Epithelial cell of prostate (primary cell): ENCODE results near the gene LASP1NB.
"Not testable (repeated sequence)": the region's sequence is repeated elsewhere in the genome, so short reads cannot be mapped to it uniquely, and the experiment has no call there.

ENCODE experiments used
- DNase-seq: peaks from one replicate; pipeline ENCODE4 v3.0.0-alpha.2; 2011; ENCODE audit warnings: low read depth, low spot score
- H3K27ac ChIP-seq: fragments of 450-650 bp; 2 replicates; pipeline ENCODE4 v1.5.1; 2017; ENCODE audit warnings: mild to moderate bottlenecking

The LASP1NB gene

DNA sequence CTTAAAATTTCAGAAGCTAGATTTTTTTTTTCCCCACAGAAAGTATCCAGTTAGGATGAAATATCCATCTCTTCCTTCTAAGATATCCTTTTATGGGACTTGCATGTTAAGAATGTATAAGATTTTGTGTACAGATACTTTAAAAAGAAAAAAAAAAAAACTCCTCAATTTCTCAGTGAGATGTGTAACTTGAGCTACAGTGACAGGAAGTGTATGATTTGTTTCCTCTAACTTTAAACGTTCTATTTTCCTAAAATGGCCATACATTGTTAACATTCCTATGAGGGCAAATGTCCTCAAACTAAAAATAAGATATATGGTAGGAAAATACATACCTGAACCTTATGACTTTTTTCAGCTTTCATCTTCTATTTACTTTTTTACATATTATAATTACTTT, 32.9 kb downstream of the LASP1NB start:
- H3K27ac ChIP-seq = no peak overlapping the region

DNA sequence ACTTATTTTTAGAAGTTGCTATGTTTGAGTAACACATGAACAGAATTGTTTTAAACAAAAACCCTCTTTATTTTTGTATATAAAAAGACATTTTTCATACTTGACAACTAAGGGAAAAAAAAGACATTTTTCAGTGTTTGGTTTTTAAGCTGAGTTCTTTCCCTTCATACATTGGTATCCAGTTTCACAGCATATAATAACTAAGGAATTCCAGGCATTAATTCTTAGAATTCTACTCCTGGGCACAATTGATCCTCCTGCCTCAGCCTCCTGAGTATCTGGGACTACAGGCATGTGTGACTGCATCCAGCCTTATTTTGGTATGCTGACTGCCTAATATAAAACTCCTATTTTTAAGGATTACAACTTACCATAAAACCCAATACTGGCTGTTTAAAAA, 33.3 kb downstream of the LASP1NB start:
- DNase-seq = no peak
- H3K27ac ChIP-seq = no peak overlapping the region

More for the DNA sequence above, 32.9 kb downstream of the LASP1NB start:
- no peak for DNase-seq

DNA sequence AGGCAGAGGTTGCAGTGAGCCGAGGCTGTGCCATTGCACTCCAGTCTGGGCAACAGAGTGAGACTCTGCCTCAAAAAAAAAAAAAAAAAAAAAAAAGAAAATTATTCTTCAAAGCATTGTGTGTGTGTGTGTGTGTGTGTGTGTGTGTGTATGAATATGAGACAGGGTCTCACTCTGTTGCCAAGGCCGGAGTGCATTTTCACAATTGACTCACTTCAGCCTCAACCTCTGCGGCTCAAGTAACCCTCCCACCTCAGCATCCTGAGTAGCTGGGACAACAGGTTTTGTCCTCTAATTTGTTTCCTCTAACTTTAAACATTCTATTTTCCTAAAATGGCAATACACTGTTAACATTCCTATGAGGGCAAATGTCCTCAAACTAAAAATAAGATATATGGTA, 34.1 kb downstream of the LASP1NB start:
- no peak overlapping the region for H3K27ac ChIP-seq

DNA sequence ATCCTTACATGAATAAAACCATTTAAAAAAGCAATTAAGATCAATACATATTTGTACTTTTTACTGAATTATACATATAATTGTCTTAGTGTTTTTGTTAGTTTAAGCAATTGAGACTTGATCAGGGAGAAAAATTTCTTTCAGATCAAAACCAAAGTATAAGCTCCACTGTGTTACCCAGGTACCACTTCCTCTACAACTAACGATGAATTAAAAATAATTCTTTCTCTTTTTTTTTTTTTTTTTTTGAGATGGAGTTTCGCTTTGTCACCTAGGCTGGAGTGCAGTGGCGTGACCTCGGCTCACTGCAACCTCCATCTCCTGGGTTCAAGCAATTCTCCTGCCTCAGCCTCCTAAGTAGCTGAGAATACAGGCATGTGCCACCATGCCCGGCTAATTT, 35.0 kb downstream of the LASP1NB start:
- H3K27ac ChIP-seq = no peak overlapping the region
- no peak for DNase-seq

More for the DNA sequence above, 34.1 kb downstream of the LASP1NB start:
- no peak for DNase-seq

DNA sequence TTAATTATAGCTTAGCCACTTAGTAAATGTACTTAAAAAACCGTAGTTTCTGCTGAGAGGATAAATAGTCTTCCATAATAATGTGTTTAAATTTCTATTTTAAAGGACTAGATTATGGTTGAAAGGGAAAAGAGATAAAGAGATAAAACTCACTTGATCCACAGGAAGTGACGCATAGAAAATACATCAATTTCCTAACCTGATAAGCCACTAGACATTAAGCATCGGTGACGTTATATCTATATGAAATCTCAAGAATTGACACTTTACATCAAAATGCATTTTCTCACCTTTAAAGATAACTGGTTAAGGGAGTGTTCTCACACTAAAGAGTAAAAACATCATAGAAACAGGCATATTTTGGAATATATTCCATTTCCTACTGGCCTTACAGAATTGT, 36.0 kb downstream of the LASP1NB start:
- DNase-seq = no peak
- H3K27ac ChIP-seq = no peak overlapping the region

DNA sequence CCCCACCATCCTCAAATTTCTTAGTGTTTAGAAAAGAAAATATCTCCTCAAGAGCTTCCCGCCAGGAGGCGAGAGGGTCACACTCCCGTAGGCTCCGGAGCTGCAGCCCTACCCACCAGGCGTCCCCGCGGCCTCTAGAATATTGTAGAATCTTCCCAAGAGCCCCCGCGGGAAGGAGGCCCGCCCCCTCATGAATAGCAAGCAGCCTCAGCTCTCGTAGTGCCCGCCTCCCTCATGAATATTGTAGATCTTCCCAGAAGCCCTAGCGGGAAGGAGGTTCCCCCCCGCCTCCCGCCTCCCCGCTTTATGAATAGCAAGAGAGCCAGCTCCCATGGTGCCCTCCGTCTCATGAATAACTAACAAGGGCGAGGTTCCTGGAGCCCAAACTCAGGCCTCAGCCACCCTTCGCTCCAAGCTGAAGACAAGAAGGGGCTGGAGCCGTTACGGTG, 41.9 kb downstream of the LASP1NB start, which contains the start of gene FBXO47:
TSS of gene FBXO47 (minus strand) at position 114 of the 449 bp plus-strand sequence. CDS start 4,378 bp downstream, outside the sequence.
- no peak within 1 kb of the TSS for H3K27ac ChIP-seq
- peak; percentile 14 for DNase-seq

DNA sequence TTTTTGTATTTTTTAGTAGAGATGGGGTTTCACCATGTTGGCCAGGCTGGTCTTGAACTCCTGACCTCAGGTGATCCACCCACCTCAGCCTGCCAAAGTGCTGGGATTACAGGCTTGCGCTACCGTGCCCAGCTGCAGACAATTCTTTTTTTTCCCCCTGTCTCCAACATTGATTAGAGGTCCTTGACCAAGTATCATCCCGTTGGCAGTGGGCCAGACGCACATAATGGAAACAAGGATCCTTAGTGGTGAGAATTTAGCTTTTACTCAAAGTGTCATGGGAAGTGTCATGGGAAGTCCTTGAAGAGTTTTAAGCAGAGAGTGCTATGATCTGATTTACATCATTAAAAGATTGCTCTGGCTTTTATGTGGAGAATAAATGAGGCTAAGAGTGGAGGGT, 43.9 kb downstream of the LASP1NB start:
- H3K27ac ChIP-seq = no peak overlapping the region
- no peak for DNase-seq

DNA sequence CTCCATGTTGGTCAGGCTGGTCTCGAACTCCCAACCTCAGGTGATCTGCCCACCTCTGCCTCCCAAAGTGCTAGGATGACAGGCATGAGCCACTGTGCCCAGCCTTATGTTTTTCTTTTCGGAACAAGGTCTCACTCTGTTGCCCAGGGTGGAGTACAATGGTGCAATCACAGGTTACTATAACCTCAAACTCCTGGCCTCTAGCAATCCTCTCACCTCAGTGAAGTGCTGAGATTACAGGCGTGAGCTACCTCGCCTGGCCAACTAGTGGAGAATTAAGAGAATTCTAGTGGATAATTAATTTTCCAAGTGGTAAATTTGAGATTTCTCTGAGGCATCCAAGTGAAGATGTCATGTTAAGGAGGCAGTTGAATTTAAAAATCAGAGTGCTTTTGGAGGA, 44.7 kb downstream of the LASP1NB start:
- H3K27ac ChIP-seq = peak overlapping the region; percentile 19
- no peak for DNase-seq

DNA sequence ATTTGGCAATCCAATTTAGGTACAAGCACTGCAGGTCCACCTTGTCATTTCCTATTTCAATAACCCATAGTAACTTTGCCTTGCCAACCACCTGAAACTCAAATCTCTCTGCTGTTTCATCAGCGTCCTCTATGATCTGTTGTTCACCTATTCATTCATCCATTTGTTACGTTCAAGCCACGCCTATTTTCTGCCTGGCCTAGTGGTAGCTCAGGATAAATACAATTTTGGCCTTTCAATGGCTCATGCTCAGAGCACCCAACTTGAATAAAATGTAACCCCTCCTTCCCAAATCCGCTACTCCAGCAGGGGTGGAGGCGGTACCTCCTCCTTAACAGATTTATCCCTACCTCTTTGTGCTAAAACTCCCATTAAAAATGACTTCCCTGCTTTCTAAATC, 45.4 kb downstream of the LASP1NB start:
- H3K27ac ChIP-seq = no peak overlapping the region

DNA sequence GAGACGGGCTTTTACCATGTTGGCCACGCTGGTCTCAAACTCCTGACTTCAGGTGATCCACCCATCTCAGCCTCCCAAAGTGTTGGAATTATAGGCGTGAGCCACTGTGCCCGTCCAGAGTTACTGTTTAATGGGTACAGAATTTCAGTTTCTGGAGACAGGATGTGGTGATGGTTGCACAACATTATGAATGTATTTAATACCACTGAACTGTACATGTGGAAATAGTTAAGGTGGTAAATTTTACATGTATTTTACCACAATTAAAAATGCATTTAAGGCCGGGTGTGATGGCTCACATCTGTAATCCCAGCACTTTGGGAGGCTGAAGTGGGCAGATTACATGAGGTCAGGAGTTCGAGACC, 50.8 kb downstream of the LASP1NB start:
- DNase-seq, H3K27ac ChIP-seq: not testable (repeated sequence)

More for the DNA sequence above, 45.4 kb downstream of the LASP1NB start:
- no peak for DNase-seq

DNA sequence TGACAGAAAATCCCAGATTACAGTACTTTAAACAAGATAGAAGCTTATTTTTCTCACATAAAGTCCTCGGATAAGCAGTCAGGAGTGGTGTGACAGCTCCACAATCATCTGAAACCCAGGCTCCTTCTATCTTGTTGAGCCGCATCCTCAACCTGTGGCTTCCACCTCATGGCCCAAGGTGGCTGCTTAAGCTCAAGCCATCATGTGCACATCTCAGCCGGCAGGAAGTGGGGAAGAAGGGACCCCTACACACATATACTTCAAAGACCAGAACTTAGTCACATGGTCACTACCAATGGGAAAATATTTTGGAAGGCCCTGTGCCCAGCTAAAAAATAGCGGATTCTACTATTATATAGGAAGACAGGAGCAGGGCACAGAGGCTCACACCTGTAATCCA, 52.8 kb downstream of the LASP1NB start:
- DNase-seq = no peak
- H3K27ac ChIP-seq = no peak overlapping the region
